ENCODE results near the gene MBLAC1.
"Not testable (repeated sequence)": the region's sequence is repeated elsewhere in the genome, so short reads cannot be mapped to it uniquely, and the experiment has no call there.

MBLAC1 gene

GRCh38 chr7:100146350-100146749 is 19.6 kb downstream of the MBLAC1 start:
- peaks cover 28% of the 10 kb centered on the region for H3K4me1 Mint-ChIP-seq
- peaks cover 14% of the 10 kb centered on the region for H3K36me3 Mint-ChIP-seq
- DNase-seq, H3K27ac Mint-ChIP-seq, H3K27me3 Mint-ChIP-seq, H3K4me3 Mint-ChIP-seq, H3K9me3 Mint-ChIP-seq: not testable (repeated sequence)
- CTCF ChIA-PET, result interaction anchor here (2.2 to 2.7 kb wide), 2 partner anchors 8 to 13 kb away, joined by 11 to 13 read pairs; no protein-coding TSS in a partner anchor

GRCh38 chr7:100147278-100147677 is 20.5 kb downstream of the MBLAC1 start:
- DNase-seq, result no peak
- Mint-ChIP-seq H3K36me3 (peaks cover 21% of the 10 kb centered on the region), H3K9me3 (no peaks in the 10 kb centered on the region), H3K4me3 (no peak overlapping the region), H3K27me3 (no peaks in the 10 kb centered on the region), H3K27ac (peak overlapping the region; percentile 90), H3K4me1 (peaks cover 33% of the 10 kb centered on the region)
- CTCF ChIA-PET, result interaction anchor here (0.9 to 2.7 kb wide), 3 partner anchors 9 to 17 kb away, joined by 3 to 13 read pairs (median 11); no protein-coding TSS in a partner anchor

- peaks cover 42% of the 10 kb centered on the region for H3K4me1 Mint-ChIP-seq
- no peak for DNase-seq
- H3K9me3 Mint-ChIP-seq, result no peaks in the 10 kb centered on the region
- H3K27ac Mint-ChIP-seq, result peak overlapping the region; percentile 90
- H3K36me3 Mint-ChIP-seq, result peaks cover 29% of the 10 kb centered on the region
- CTCF ChIA-PET, result interaction anchor here (0.9 to 2.7 kb wide), 5 partner anchors 10 to 69 kb away, joined by 3 to 13 read pairs (median 9); partner anchors contain the start of gene GAL3ST4
- H3K27me3 Mint-ChIP-seq, result no peaks in the 10 kb centered on the region
- peak overlapping the region; percentile 96 for H3K4me3 Mint-ChIP-seq
Measured at GRCh38 chr7:100148225-100148558, 21.4 kb downstream of the MBLAC1 start.

GRCh38 chr7:100148559-100149328 is 22.0 kb downstream of the MBLAC1 start, which contains the start of gene LAMTOR4:
LAMTOR4 (plus strand) TSS chr7:100148918; CDS start chr7:100148973, 55 bp downstream.
- Mint-ChIP-seq H3K27me3 (no peaks in the 10 kb centered on the region), H3K4me3 (peak within 1 kb of the TSS; percentile 96)
- CTCF ChIA-PET, result interaction anchor here (1.0 to 2.7 kb wide), 3 partner anchors 11 to 69 kb away, joined by 3 to 13 read pairs (median 9); partner anchors contain the start of gene GAL3ST4

GRCh38 chr7:100152404-100152803 is 25.6 kb downstream of the MBLAC1 start:
- no peaks in the 10 kb centered on the region for H3K27me3 Mint-ChIP-seq
- CTCF ChIA-PET, result interaction anchor here (0.9 kb wide), 1 partner anchor 58 kb away, joined by 3 read pairs; no protein-coding TSS in a partner anchor

More at GRCh38 chr7:100148559-100149328, 22.0 kb downstream of the MBLAC1 start, which contains the start of gene LAMTOR4:
- DNase-seq, result peak; percentile 99
- H3K36me3 Mint-ChIP-seq, result peaks cover 33% of the 10 kb centered on the region
- peaks cover 48% of the 10 kb centered on the region for H3K4me1 Mint-ChIP-seq
- no peaks in the 10 kb centered on the region for H3K9me3 Mint-ChIP-seq
- H3K27ac Mint-ChIP-seq, result peak within 1 kb of the TSS; percentile 90

GRCh38 chr7:100152937-100153666 is 26.3 kb downstream of the MBLAC1 start:
- Mint-ChIP-seq H3K4me3 (no peak overlapping the region), H3K4me1 (peaks cover 74% of the 10 kb centered on the region), H3K27me3 (no peaks in the 10 kb centered on the region), H3K9me3 (no peaks in the 10 kb centered on the region), H3K36me3 (peaks cover 58% of the 10 kb centered on the region), H3K27ac (no peak overlapping the region)
- CTCF ChIA-PET, result no interaction called here
- no peak for DNase-seq

More at GRCh38 chr7:100152404-100152803, 25.6 kb downstream of the MBLAC1 start:
- Mint-ChIP-seq H3K4me1 (peaks cover 74% of the 10 kb centered on the region), H3K27ac (peak overlapping the region; percentile 55), H3K4me3 (no peak overlapping the region), H3K36me3 (peaks cover 54% of the 10 kb centered on the region), H3K9me3 (no peaks in the 10 kb centered on the region)
- DNase-seq, result no peak

- Mint-ChIP-seq H3K9me3 (no peaks in the 10 kb centered on the region), H3K4me3 (no peak overlapping the region), H3K4me1 (peaks cover 71% of the 10 kb centered on the region), H3K27ac (peak overlapping the region; percentile 64), H3K36me3 (peaks cover 55% of the 10 kb centered on the region), H3K27me3 (no peaks in the 10 kb centered on the region)
- no peak for DNase-seq
- CTCF ChIA-PET, result no interaction called here
Measured at GRCh38 chr7:100153708-100154535, 27.2 kb downstream of the MBLAC1 start.

- peaks cover 57% of the 10 kb centered on the region for H3K36me3 Mint-ChIP-seq
- no peaks in the 10 kb centered on the region for H3K27me3 Mint-ChIP-seq
- H3K4me1 Mint-ChIP-seq, result peaks cover 80% of the 10 kb centered on the region
- DNase-seq, result no peak
- CTCF ChIA-PET, result no interaction called here
- H3K27ac Mint-ChIP-seq, result no peak overlapping the region
- no peak overlapping the region for H3K4me3 Mint-ChIP-seq
- no peaks in the 10 kb centered on the region for H3K9me3 Mint-ChIP-seq
Measured at GRCh38 chr7:100154651-100155491, 28.1 kb downstream of the MBLAC1 start.

- Mint-ChIP-seq H3K36me3 (peaks cover 55% of the 10 kb centered on the region), H3K4me1 (peaks cover 73% of the 10 kb centered on the region), H3K27me3 (no peaks in the 10 kb centered on the region), H3K4me3 (no peak overlapping the region), H3K9me3 (no peaks in the 10 kb centered on the region), H3K27ac (peak overlapping the region; percentile 82)
- CTCF ChIA-PET, result interaction anchor here (2.5 kb wide), 1 partner anchor 23 kb away, joined by 7 read pairs; no protein-coding TSS in a partner anchor
- DNase-seq, result no peak
Measured at GRCh38 chr7:100155553-100156317, 29.0 kb downstream of the MBLAC1 start.

GRCh38 chr7:100156331-100157068 is 29.7 kb downstream of the MBLAC1 start:
- CTCF ChIA-PET, result interaction anchor here (2.5 kb wide), 1 partner anchor 24 kb away, joined by 7 read pairs; no protein-coding TSS in a partner anchor
- Mint-ChIP-seq H3K4me1 (peaks cover 68% of the 10 kb centered on the region), H3K36me3 (peaks cover 53% of the 10 kb centered on the region), H3K9me3 (no peaks in the 10 kb centered on the region), H3K4me3 (peak overlapping the region; percentile 89), H3K27me3 (no peaks in the 10 kb centered on the region), H3K27ac (peak overlapping the region; percentile 82)
- peak; percentile 34 for DNase-seq

- no peak for DNase-seq
- Mint-ChIP-seq H3K27ac (peak overlapping the region; percentile 82), H3K36me3 (peaks cover 48% of the 10 kb centered on the region), H3K9me3 (no peaks in the 10 kb centered on the region), H3K27me3 (no peaks in the 10 kb centered on the region), H3K4me3 (peak overlapping the region; percentile 89), H3K4me1 (peaks cover 68% of the 10 kb centered on the region)
- CTCF ChIA-PET, result interaction anchor here (2.5 kb wide), 1 partner anchor 24 kb away, joined by 7 read pairs; no protein-coding TSS in a partner anchor
Measured at GRCh38 chr7:100157069-100157333, 30.2 kb downstream of the MBLAC1 start.

All from activated naive CD4-positive, alpha-beta T cell treated with anti-CD3 and anti-CD28 coated beads, Interleukin-2, amount 10 ng/mL, durations not matched to agents 7 days and 5 days (primary cell).